GM18909 (cell line): Measurements from ENCODE around the gene RNFT2.

Experiments
- ATAC-seq: cut with Tn5 transposase; IDR thresholded peaks from one replicate; pipeline ENCODE4 v1.9.1; 2021; ENCODE audit warnings: mild to moderate bottlenecking; ENCODE audit not compliant: unreplicated experiment, poor library complexity

Gene RNFT2

DNA sequence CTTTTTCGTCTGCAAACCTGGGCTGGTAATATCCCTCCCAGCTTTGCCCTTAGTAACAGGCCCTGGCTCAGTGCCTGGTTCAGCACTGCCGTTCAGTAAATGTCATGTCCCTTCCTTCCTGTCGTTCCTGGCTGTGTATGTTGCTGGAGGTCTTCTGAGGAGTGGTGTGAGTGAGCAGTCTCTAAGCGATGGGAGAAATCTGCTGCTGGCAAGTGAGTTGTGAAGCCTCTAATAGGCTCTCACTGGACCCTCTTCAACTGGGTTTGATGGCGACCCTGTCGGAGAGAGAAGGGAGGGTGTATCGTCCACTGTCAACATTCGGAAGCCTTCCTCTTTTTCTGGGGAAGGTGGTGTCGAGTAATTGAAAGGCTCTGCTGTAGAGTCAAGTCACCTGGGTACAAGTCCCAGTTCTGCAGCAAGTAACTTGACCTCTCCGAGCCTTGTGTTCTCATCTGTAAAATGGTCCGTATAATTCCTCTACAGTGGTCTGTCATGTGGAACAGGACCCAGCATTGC is 80.3 kb downstream of the RNFT2 start:
- peak; percentile 12 for ATAC-seq

- peak; percentile 86 for ATAC-seq
Measured at GRCh38 chr12:116818948-116819832, 81.1 kb downstream of the RNFT2 start.

- no peak for ATAC-seq
Measured at GRCh38 chr12:116820064-116820656, 82.0 kb downstream of the RNFT2 start.

GRCh38 chr12:116821291-116821690 is 83.2 kb downstream of the RNFT2 start:
- no peak for ATAC-seq

GRCh38 chr12:116827432-116827831 is 89.3 kb downstream of the RNFT2 start:
- ATAC-seq = no peak

DNA sequence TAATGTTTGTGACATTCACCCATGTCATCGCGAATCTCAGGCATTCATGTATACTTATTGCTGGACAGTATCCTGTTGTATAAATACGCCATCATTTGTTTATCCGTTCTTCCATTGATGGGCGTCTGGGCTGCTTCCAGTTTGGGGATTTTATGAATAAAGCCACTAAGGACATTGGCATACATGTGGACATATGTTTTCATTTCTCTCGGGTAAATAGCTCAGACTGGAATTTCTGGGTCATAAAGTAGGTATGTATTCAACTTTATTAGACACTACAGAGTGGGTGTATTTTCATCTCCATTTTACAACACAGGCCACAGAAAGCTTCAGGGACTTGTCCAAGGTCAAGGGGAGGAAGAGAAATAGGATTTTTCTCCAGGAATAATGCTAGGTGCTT is 94.2 kb downstream of the RNFT2 start:
- no peak for ATAC-seq

DNA sequence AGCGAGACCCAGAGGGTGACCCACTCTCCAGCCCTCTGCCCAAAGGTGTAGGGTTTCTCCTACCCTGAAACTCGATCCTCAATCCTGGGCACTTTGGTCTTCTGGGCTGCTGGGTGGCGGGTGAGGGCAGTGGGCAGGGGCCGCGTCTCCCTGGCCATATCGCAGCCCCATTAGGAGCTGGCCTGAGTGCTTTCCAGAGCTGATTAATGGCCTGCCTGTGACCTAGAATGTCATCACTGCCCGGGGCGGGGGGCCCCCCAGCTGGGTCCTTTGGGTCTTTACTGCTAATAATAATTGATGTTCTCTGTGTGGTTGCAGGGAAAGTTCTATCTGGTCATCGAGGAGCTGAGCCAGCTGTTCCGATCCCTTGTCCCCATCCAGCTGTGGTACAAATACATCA is 95.4 kb downstream of the RNFT2 start:
- no peak for ATAC-seq

- no peak for ATAC-seq
Measured at GRCh38 chr12:116835484-116835883, 97.4 kb downstream of the RNFT2 start.

DNA sequence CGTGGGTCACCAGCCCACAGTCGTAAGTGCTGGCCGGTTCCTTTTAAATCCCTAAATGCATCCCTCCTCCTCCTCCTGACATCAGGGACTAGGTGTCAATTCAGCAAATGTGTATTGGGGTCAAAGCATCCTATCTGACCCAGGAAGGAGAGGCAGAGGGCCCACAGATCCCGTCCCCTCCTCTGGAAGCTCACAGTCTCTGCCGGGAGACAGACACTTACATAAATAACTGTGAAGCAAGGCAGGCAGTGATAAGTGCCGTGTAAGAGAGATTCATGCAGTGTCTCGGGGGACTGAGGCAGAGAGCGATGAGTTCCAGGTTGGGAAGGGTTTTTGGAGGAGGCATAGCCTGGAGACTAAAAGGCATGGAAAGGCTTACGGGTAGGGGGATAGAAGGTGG is 99.0 kb downstream of the RNFT2 start:
- ATAC-seq = no peak

DNA sequence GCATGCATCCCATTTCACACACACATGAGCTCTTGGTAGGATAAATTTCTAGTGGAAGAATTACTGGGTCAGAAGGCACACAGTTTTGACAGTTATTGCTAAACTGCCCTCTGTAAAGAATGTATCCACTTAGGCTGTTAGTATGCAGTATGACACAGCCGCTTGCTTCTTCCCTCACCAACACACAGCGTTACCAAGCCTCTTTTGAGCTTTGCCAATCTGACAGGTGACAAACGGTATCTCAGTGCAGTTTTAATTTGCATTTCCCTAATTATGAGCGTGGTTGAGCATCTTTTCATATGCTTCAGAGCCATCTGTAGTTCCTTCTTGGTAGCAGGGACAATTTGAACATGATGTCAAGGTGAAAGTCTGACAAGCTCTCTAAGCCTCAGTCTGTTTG is 100.2 kb downstream of the RNFT2 start:
- no peak for ATAC-seq

DNA sequence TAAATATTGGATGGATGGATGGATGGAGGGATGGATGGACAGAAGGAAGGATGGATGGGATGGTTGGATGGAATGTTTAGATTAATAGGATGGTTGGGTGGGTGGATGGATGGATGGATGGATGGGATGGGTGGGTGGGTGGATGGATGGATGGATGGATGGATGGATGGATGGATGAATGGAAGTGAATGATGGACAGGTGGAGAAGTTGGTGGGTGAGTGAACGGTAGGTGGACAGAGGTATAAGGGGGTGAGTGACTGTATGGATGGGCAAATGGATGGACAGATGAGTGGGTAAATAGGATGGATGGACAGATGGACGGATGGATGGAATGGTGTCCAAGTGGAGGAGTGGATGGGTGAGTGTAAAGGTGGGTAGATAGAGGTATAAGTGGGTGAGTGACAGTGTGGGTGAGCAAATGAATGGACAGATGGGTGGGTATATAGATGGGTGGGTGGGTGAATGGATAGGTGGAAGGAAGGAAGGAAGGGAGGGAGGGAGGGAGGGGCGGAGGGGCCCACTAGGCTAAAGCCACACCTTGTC is 101.2 kb downstream of the RNFT2 start:
- no peak for ATAC-seq

DNA sequence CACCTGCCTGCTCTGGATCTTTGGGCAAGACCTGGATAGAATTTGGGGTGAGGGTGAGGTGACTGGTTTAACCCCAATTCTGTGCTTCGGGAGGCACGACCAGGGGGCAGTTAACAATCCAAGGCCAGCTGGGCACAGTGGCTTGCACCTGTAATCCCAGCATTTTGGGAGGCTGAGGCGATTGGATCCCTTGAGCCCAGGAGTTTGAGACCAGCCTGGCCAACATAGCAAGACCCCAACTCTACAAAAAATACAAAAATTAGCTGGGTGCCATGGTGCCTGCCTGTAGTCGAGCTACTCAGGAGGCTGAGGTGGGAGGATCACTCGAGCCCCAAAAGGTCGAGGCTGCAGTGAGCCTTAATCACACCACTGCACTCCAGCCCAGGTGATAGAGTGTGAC is 105.0 kb downstream of the RNFT2 start:
- no peak for ATAC-seq

GRCh38 chr12:116849216-116849615 is 111.1 kb downstream of the RNFT2 start:
- no peak for ATAC-seq

- no peak for ATAC-seq
Measured at GRCh38 chr12:116852303-116852702, 114.2 kb downstream of the RNFT2 start.

GRCh38 chr12:116853507-116853906 is 115.4 kb downstream of the RNFT2 start:
- no peak for ATAC-seq

DNA sequence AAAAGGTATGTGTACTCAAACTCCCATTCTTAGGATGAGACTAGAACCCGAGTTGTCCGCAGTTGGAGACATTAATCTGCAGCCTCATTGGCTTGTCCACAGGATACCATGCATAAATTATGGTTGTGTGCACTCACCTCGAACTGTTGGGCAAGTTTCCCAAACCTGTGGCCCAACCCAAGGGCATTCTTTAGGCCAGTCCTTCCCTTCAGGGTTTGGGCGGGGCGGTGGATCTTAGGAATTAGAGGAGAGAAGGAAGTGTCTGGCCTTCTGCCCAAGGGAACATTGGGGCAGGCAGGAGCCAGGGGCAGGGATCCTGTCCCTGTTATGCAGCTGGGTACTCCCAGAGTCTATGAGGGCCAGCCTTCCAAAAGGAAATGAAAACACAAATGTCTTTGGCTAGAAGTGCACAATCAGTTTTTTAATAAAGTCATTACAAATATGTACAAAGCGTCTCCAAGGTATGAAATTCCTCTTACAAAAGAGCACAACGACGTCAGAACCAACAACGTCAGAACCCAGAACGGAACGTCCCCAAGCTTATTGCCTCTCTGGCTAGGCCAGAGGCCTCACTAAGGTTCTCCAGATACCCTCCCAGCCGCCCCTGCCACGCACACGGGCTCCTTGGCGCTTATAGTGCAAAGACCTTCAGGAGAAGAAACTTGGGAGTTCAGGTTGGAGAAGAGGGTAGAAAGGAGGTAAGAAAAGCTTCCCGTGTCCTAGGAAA is 117.8 kb downstream of the RNFT2 start:
- no peak for ATAC-seq

DNA sequence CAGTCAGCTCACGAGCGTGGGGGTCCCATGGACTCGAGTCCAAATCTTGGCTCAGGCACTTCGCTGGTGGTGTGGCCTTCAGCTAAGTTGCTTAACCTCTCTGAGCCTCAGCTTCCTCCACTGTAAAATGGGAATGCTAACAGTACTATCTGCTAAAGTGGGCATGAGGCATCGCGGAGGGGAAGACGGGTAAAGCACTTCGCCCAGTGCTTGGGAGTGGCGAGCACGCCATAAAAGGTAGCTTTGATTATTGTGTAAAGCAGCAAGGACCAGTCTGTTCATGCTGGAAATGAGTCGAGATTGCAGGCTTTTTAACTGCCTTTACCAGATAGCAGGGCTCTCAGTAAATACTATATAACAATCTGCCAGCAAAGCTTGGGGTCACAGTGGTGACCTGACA is 118.6 kb downstream of the RNFT2 start:
- ATAC-seq = no peak

- no peak for ATAC-seq
Measured at GRCh38 chr12:116859079-116859478, 121.0 kb downstream of the RNFT2 start.

DNA sequence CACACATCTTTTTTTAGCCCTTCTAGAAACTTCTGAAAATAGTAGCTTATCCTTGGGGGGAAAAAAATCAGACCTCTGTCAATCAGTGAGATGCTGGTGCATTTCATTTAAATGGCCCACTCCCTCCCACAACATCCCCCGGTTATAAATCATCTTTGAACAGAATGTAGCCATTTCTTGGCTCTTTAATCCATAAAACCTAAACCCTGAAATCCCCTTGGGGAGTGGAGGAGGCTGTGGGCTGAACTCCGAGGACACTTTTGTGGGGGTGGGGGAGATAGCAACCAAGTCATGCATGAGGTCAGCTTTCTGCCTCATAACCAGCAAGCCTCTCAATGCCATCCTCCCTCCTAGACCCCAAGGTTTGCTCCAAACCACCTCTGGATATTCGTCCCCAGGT is 122.1 kb downstream of the RNFT2 start:
- ATAC-seq = no peak

DNA sequence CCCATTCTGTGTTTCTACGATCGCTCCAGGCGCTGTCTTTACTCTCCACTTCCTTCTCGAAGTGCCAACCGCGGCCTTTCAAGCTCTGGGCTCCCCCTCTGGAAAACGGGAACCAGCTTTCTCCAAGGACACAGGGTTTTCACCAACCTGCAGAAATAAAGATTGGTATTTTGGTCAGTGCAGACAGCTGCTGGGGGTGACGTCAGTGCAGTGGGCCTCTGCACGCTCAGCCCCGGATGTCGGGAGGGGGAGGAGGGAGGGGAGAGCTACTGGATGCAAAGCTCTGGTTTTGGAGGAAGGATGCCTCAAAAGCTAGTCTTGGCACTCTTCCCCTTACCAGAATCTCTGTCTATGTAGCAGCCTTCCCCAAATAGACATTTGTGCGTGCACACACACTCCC is 123.2 kb downstream of the RNFT2 start:
- peak; percentile 82 for ATAC-seq

- ATAC-seq = no peak
Measured at GRCh38 chr12:116862167-116862566, 124.1 kb downstream of the RNFT2 start.
